IMR-90 (cell line): ENCODE results near the gene TMPRSS5. TPM values are rescaled to one million over a fixed set of nuclear protein-coding genes. Genes with fewer than 3 reads are reported as not detected.

ENCODE experiments used
- ATAC-seq: fragments of 200-7000 bp; cut with Tn5 transposase; 2 replicates; pipeline ENCODE4 v1.9.1; 2020; ENCODE audit warnings: low read depth, mild to moderate bottlenecking, moderate library complexity
- BruUV-seq: library from RNA; stranded (reverse); fragments of 400-500 nt; replicated peaks from 2 replicates; lab custom pipeline; 2021; lab: Mats Ljungman, UMichigan
- CTCF ChIA-PET: fragments of 300-600 bp; formaldehyde crosslinking; extraction: SDS; loops from one replicate; lab custom pipeline; 2021; ENCODE audit warnings: antibody characterized with exemption; lab: Yijun Ruan, JAX
- POLR2A ChIA-PET: fragments of 300-600 bp; sonication (Branson Sonifier 250); formaldehyde crosslinking; loops from one replicate; lab custom pipeline; 2022; ENCODE audit warnings: antibody characterized with exemption; ENCODE audit not compliant: unreplicated experiment; lab: Charles Lee
- DNase-seq: peaks from one replicate; pipeline ENCODE4 v3.0.0; 2013
- H2AFZ ChIP-seq: replicated peaks from 2 replicates; pipeline ENCODE3; 2013; ENCODE audit warnings: low read length, mild to moderate bottlenecking; ENCODE audit not compliant: poor library complexity
- H2AK5ac ChIP-seq: 2 replicates; pipeline ENCODE4 v1.6.1; 2013; ENCODE audit warnings: low read depth, low read length, inconsistent platforms
- H2AK9ac ChIP-seq: replicated peaks from 2 replicates; pipeline ENCODE3; 2013; ENCODE audit warnings: mild to moderate bottlenecking, low read depth, low read length, moderate library complexity; ENCODE audit not compliant: poor library complexity
- H2BK120ac ChIP-seq: 2 replicates; pipeline ENCODE4 v1.6.1; 2013; ENCODE audit warnings: low read depth, low read length, inconsistent platforms
- H2BK15ac ChIP-seq: 3 replicates; pipeline ENCODE4 v1.6.1; 2013; ENCODE audit warnings: low read depth, low read length, inconsistent platforms
- H2BK20ac ChIP-seq: 2 replicates; pipeline ENCODE4 v1.6.1; 2013; ENCODE audit warnings: low read depth, mild to moderate bottlenecking, inconsistent platforms, low read length, moderate library complexity
- H2BK5ac ChIP-seq: 2 replicates; pipeline ENCODE4 v1.6.1; 2013; ENCODE audit warnings: mild to moderate bottlenecking, low read depth, low read length, inconsistent platforms; ENCODE audit not compliant: poor library complexity, severe bottlenecking
- H3K14ac ChIP-seq: replicated peaks from 2 replicates; pipeline ENCODE4 v1.6.1; 2013; ENCODE audit warnings: low read depth, low read length, inconsistent platforms
- H3K18ac ChIP-seq: 2 replicates; pipeline ENCODE4 v1.6.1; 2013; ENCODE audit warnings: low read depth, low read length, control low read depth
- H3K23ac ChIP-seq: 2 replicates; pipeline ENCODE4 v1.6.1; 2013; ENCODE audit warnings: low read depth, low read length, inconsistent platforms
- H3K27ac ChIP-seq: 2 replicates; pipeline ENCODE4 v1.5.1; 2013; ENCODE audit warnings: mild to moderate bottlenecking, control low read depth, low read length; ENCODE audit not compliant: insufficient read depth
- H3K27me3 ChIP-seq: 2 replicates; pipeline ENCODE4 v1.6.1; 2013; ENCODE audit warnings: low read length; ENCODE audit not compliant: control insufficient read depth, insufficient read depth
- H3K36me3 ChIP-seq: 2 replicates; pipeline ENCODE4 v1.6.1; 2013; ENCODE audit warnings: low read length, mixed read lengths; ENCODE audit not compliant: control insufficient read depth, insufficient read depth
- H3K4ac ChIP-seq: 2 replicates; pipeline ENCODE4 v1.6.1; 2013; ENCODE audit warnings: low read depth, low read length, inconsistent platforms
- H3K4me1 ChIP-seq: 2 replicates; pipeline ENCODE4 v1.6.1; 2013; ENCODE audit warnings: low read length, mixed read lengths; ENCODE audit not compliant: control insufficient read depth, insufficient read depth
- H3K4me2 ChIP-seq: 2 replicates; pipeline ENCODE4 v1.6.1; 2013; ENCODE audit warnings: low read depth, mild to moderate bottlenecking, control low read depth, low read length, moderate library complexity
- H3K4me3 ChIP-seq: 2 replicates; pipeline ENCODE4 v1.5.1; 2013; ENCODE audit warnings: low read depth, mild to moderate bottlenecking, control low read depth, low read length, moderate library complexity; ENCODE audit not compliant: insufficient read depth
- H3K56ac ChIP-seq: 2 replicates; pipeline ENCODE4 v1.6.1; 2013; ENCODE audit warnings: low read length, inconsistent platforms; ENCODE audit not compliant: insufficient read depth; ENCODE audit errors: extremely low read depth
- H3K79me1 ChIP-seq, 2 experiments: 2 replicates each; pipeline ENCODE4 v1.6.1; 2013; ENCODE audit warnings: low read length in 2 of 2, inconsistent platforms in 1 of 2, low read depth in 1 of 2
- H3K9ac ChIP-seq: 2 replicates; pipeline ENCODE4 v1.6.1; 2013; ENCODE audit warnings: low read depth, low read length, control low read depth
- H3K9me1 ChIP-seq: 2 replicates; pipeline ENCODE4 v1.6.1; 2013; ENCODE audit warnings: low read length, inconsistent platforms; ENCODE audit not compliant: insufficient read depth
- H3K9me3 ChIP-seq: 2 replicates; pipeline ENCODE4 v1.6.1; 2013; ENCODE audit warnings: low read length; ENCODE audit not compliant: control insufficient read depth, insufficient read depth
- H4K20me1 ChIP-seq: 2 replicates; pipeline ENCODE4 v1.6.1; 2013; ENCODE audit warnings: low read length, inconsistent platforms; ENCODE audit not compliant: insufficient read depth
- H4K5ac ChIP-seq: 2 replicates; pipeline ENCODE4 v1.6.1; 2013; ENCODE audit warnings: mild to moderate bottlenecking, low read depth, low read length, control low read depth
- H4K8ac ChIP-seq, 2 experiments: 2 replicates each; pipeline ENCODE4 v1.6.1; 2013; ENCODE audit warnings: low read depth in 2 of 2, low read length in 2 of 2, control low read depth in 1 of 2, inconsistent platforms in 1 of 2
- H4K91ac ChIP-seq: 2 replicates; pipeline ENCODE4 v1.6.1; 2013; ENCODE audit warnings: low read depth, low read length, inconsistent platforms; ENCODE audit not compliant: insufficient read depth
- BHLHE40 ChIP-seq: fragments of 150-350 bp; IDR thresholded peaks from 2 replicates; pipeline ENCODE4 v1.6.1; 2016; ENCODE audit warnings: mild to moderate bottlenecking, low read depth, low read length
- FOS ChIP-seq: fragments of 150-350 bp; IDR thresholded peaks from 2 replicates; pipeline ENCODE4 v1.6.1; 2016; ENCODE audit warnings: low read depth, low read length
- MAFK ChIP-seq: IDR thresholded peaks from 2 replicates; pipeline ENCODE4 v1.6.1; 2012; ENCODE audit warnings: low read depth, low read length, improper control_type of control experiment
- NFE2L2 ChIP-seq: fragments of 150-350 bp; IDR thresholded peaks from 2 replicates; pipeline ENCODE4 v1.6.1; 2016; ENCODE audit warnings: low read depth, mild to moderate bottlenecking, low read length
- RCOR1 ChIP-seq: IDR thresholded peaks from 2 replicates; pipeline ENCODE4 v1.6.1; 2012; ENCODE audit warnings: mild to moderate bottlenecking, low read length, improper control_type of control experiment; ENCODE audit not compliant: insufficient replicate concordance
- SMC3 ChIP-seq: fragments of 150-350 bp; IDR thresholded peaks from 2 replicates; pipeline ENCODE4 v1.6.1; 2016; ENCODE audit warnings: low read depth, mild to moderate bottlenecking, antibody characterized with exemption, low read length, moderate library complexity
- WGBS, 2 experiments: methylation state at CpG; one replicate each; pipeline versions ENCODE4 v1.1.5 to v1.1.7; 2013; ENCODE audit warnings: missing lambda C conversion rate in 2 of 2; ENCODE audit not compliant: insufficient read length in 1 of 2; ENCODE audit errors: extremely low coverage in 2 of 2; 5-methylcytosine and 5-hydroxymethylcytosine counted together
- dilution Hi-C: fragments of 300-500 bp; cut with HindIII; formaldehyde crosslinking; loops from one replicate; pipeline ENCODE4 v1.14.3; 2018; ENCODE audit warnings: low sequenced_read_pairs; ENCODE audit not compliant: unreplicated experiment
- in situ Hi-C: fragments of 300-500 bp; cut with MboI; formaldehyde crosslinking; loops from 3 replicates; pipeline ENCODE4 v1.14.3; 2019; ENCODE audit warnings: low sequenced_read_pairs, inconsistent platforms, mixed read lengths
- intact Hi-C: fragments of 100-400 bp; cut with micrococcal nuclease; formaldehyde crosslinking; loops from 2 replicates; pipeline ENCODE4 v1.10.0; 2022
- polyA plus RNA-seq, 3 experiments: library from polyadenylated mRNA; depleted of rRNA; stranded (reverse); fragments of >200 nt; gene quantifications; 2 replicates each; pipeline ENCODE4 v1.2.3, GENCODE V29; 2012; ENCODE audit warnings: low replicate concordance in 1 of 3
- total RNA-seq: library from RNA; depleted of rRNA; stranded (reverse); fragments of >200 nt; gene quantifications from 2 replicates; pipeline ENCODE4 v1.2.3, GENCODE V29; 2012

The TMPRSS5 gene
- total and polyA plus RNA-seq, 2 of the 4 experiments (the other 2 are of a cell fraction): under 0.01 to 0.24 TPM

GRCh38 chr11:113698515-113698914 lies 7.6 kb downstream of the TMPRSS5 start:
- ChIA-PET POLR2A (no interaction called here), CTCF (no interaction called here)
- H3K9me3 ChIP-seq: no peaks in the 10 kb centered on the region
- no peak overlapping the region for H2BK5ac ChIP-seq
- no peaks in the 10 kb centered on the region for H4K20me1 ChIP-seq
- no peak overlapping the region for H2BK120ac ChIP-seq
- no peaks in the 10 kb centered on the region for H3K9me1 ChIP-seq
- in situ Hi-C loops: no loop called here
- dilution Hi-C loops: no loop called here
- intact Hi-C loops: no loop called here
- no peak overlapping the region for H4K5ac ChIP-seq
- TF ChIP-seq MAFK (no peak), NFE2L2 (no peak), BHLHE40 (no peak), RCOR1 (no peak), FOS (no peak), SMC3 (no peak)
- H4K8ac ChIP-seq: no peak overlapping the region
- no peak overlapping the region for H3K9ac ChIP-seq
- H2AK5ac ChIP-seq: no peak overlapping the region; the same call in 1 of the 2 replicates
- H3K4me3 ChIP-seq: no peak overlapping the region
- no peak overlapping the region for H3K14ac ChIP-seq
- H3K79me1 ChIP-seq: no peaks in the 10 kb centered on the region
- no peak overlapping the region for H3K18ac ChIP-seq
- no peak for ATAC-seq
- H2BK20ac ChIP-seq: no peak overlapping the region
- no TSS peak for BruUV-seq
- 17% methylated on average over 2 of the region's 3 CpGs; no CpG with 5 or more reads in 1 of the 2 experiments for WGBS, 2 experiments
- H3K4ac ChIP-seq: no peak overlapping the region
- H4K91ac ChIP-seq: no peak overlapping the region
- H3K56ac ChIP-seq: no peak overlapping the region
- no peak overlapping the region for H3K23ac ChIP-seq
- no peak overlapping the region for H2BK15ac ChIP-seq
- H2AK9ac ChIP-seq: no peak overlapping the region
- H3K27me3 ChIP-seq: no peaks in the 10 kb centered on the region; the same call in 1 of the 2 replicates
- no peak overlapping the region for H2AFZ ChIP-seq
- H3K36me3 ChIP-seq: no peaks in the 10 kb centered on the region
- no peaks in the 10 kb centered on the region; the same call in 1 of the 2 replicates for H3K4me1 ChIP-seq
- DNase-seq: no peak
- H3K4me2 ChIP-seq: no peak overlapping the region
- H3K27ac ChIP-seq: no peak overlapping the region
